Keratinocyte (primary cell): ENCODE results near the gene GALNT9. TPM values are rescaled to one million over a fixed set of nuclear protein-coding genes. Genes with fewer than 3 reads are reported as not detected.

Experiments used
- DNase-seq: peaks from one replicate; pipeline ENCODE4 v3.0.0-alpha.2; 2011; ENCODE audit warnings: low read depth, missing footprints, low spot score
- FAIRE-seq: peaks from 2 replicates; lab custom pipeline; 2011; peaks lifted over from hg19 to GRCh38; lab: Jason Lieb, UNC
- H2AFZ ChIP-seq: 2 replicates; pipeline ENCODE4 v1.6.0; 2012; ENCODE audit warnings: low read length, control low read depth, inconsistent platforms; ENCODE audit not compliant: control insufficient read depth
- H3K27ac ChIP-seq: 2 replicates; pipeline ENCODE4 v1.5.1; 2011; ENCODE audit warnings: low read length; ENCODE audit not compliant: control insufficient read depth, insufficient read depth
- H3K27me3 ChIP-seq: 3 replicates; pipeline ENCODE4 v1.6.0; 2011; ENCODE audit warnings: low read length; ENCODE audit not compliant: control insufficient read depth, insufficient read depth; ENCODE audit errors: extremely low read depth
- H3K36me3 ChIP-seq, 2 experiments: 2 replicates in 1 of 2; 3 replicates in 1 of 2; pipeline ENCODE4 v1.5.1; 2011; ENCODE audit warnings: low read length in 2 of 2, mild to moderate bottlenecking in 1 of 2; ENCODE audit not compliant: control insufficient read depth in 2 of 2, insufficient read depth in 2 of 2; ENCODE audit errors: extremely low read depth in 1 of 2
- H3K4me1 ChIP-seq: 3 replicates; pipeline ENCODE4 v1.5.1; 2011; ENCODE audit warnings: low read length; ENCODE audit not compliant: control insufficient read depth, insufficient read depth; ENCODE audit errors: extremely low read depth
- H3K4me2 ChIP-seq: 3 replicates; pipeline ENCODE4 v1.6.0; 2011; ENCODE audit warnings: low read depth, low read length; ENCODE audit not compliant: control insufficient read depth, insufficient read depth; ENCODE audit errors: extremely low read depth
- H3K4me3 ChIP-seq, 3 experiments: fragments of 200-600 bp in 1 of 3; sonication (generic) in 1 of 3; 2 replicates in 2 of 3; 3 replicates in 1 of 3; pipeline ENCODE4 v1.5.1; 2011 to 2016; ENCODE audit warnings: low read length in 3 of 3, mild to moderate bottlenecking in 3 of 3, control low read depth in 2 of 3, inconsistent platforms in 1 of 3, low read depth in 1 of 3, mixed read lengths in 1 of 3, mixed run types in 1 of 3, moderate library complexity in 1 of 3; ENCODE audit not compliant: control insufficient read depth in 2 of 3, insufficient read depth in 2 of 3; ENCODE audit errors: extremely low read depth in 1 of 3
- H3K79me2 ChIP-seq: 2 replicates; pipeline ENCODE4 v1.6.0; 2012; ENCODE audit warnings: low read length; ENCODE audit not compliant: control insufficient read depth, insufficient read depth
- H3K9ac ChIP-seq: 3 replicates; pipeline ENCODE4 v1.6.0; 2011; ENCODE audit warnings: low read length; ENCODE audit not compliant: control insufficient read depth, insufficient read depth; ENCODE audit errors: extremely low read depth
- H3K9me1 ChIP-seq: 3 replicates; pipeline ENCODE4 v1.6.0; 2011; ENCODE audit warnings: low read length; ENCODE audit not compliant: control insufficient read depth, insufficient read depth; ENCODE audit errors: extremely low read depth
- H3K9me3 ChIP-seq: 2 replicates; pipeline ENCODE4 v1.5.1; 2012; ENCODE audit warnings: low read depth, low read length; ENCODE audit not compliant: control insufficient read depth
- H4K20me1 ChIP-seq: 3 replicates; pipeline ENCODE4 v1.6.0; 2011; ENCODE audit warnings: low read length; ENCODE audit not compliant: control insufficient read depth, insufficient read depth; ENCODE audit errors: extremely low read depth
- EZH2 ChIP-seq: IDR thresholded peaks from one replicate; pipeline ENCODE4 v1.6.1; 2012; ENCODE audit warnings: inconsistent platforms, mild to moderate bottlenecking, low read length, moderate library complexity
- dilution Hi-C: fragments of 300-500 bp; cut with MboI; formaldehyde crosslinking; loops from one replicate; pipeline ENCODE4 v1.7.0; 2020; ENCODE audit warnings: low sequenced_read_pairs; ENCODE audit not compliant: extremely low pct_ligation_motif_present
- polyA plus RNA-seq, 5 experiments: library from polyadenylated mRNA; depleted of rRNA in 3 of 5; stranded (reverse) in 3 of 5; stranded (forward) in 1 of 5; unstranded in 1 of 5; fragments of >200 nt; gene quantifications; 1 replicate in 1 of 5; 2 replicates in 3 of 5; 3 replicates in 1 of 5; pipeline versions ENCODE4 v1.2.1 to v1.2.3, GENCODE V29; 2011 to 2012; ENCODE audit warnings: missing spikeins in 2 of 5, low read depth in 1 of 5, low replicate concordance in 1 of 5
- TF ChIP-seq, protein P1 (sequence below), 3 experiments: IDR thresholded peaks in 1 of 3; conservative IDR thresholded peaks in 1 of 3; optimal IDR thresholded peaks in 1 of 3; 2 replicates in 2 of 3; 3 replicates in 1 of 3; pipeline versions ENCODE3 to v1.5.1; 2011; ENCODE audit warnings: low read length in 3 of 3, mild to moderate bottlenecking in 3 of 3, moderate library complexity in 2 of 3, control low read depth in 1 of 3, inconsistent platforms in 1 of 3; ENCODE audit not compliant: insufficient read depth in 2 of 3; ENCODE audit errors: extremely low read depth in 1 of 3

The GALNT9 gene
- polyA plus RNA-seq, 1 donor (not counting 4 experiments of a cell fraction or from before 2014, with no cell fraction given): not detected

DNA sequence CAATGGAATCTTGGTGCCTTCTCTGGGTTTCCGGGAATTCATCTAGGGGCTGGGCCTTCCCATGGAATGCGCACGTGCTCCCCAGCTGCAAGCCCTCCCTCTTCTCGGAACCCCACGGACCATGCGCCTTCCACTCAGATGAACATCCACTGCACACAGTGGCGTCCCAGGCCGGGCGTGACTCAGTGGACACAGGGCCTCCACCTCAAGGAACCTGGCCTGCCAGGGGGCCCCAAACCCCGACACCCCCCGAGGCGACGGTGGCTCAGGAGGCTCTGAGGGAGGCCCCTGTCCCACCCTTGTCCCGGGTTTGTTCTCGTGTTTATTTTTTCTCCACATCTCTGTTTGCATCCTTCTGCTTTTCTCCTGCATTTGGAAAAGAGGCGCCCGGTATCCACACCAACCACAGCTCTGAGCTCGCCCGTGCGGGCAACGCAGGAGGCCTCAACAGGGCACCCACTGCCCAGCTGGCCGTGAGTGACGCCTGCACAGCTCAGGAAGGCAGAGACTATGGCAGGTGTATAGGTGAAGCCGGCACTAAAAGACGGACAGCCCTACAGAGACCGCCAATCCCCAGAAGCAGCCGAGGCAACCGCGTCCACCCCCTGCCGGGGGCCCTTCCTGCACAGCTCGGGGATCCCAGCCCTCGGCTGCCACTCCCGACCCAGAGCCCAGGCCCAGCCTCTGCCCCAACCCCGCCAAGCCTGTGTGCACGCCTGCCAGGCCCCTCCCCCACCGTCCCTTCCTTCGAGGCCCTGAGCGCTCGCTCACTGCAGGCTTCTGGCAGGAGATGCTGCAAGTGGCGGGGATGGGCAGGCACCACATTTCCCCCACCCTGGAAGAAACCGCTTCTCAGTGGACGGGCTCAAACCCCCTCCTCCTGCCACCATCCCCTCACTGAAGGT is 23.8 kb upstream of the GALNT9 start:
- Histone ChIP-seq H3K4me2 (no peak overlapping the region), H3K9me1 (no peaks in the 10 kb centered on the region), H4K20me1 (no peaks in the 10 kb centered on the region), H3K36me3 (no peaks in the 10 kb centered on the region), H3K27me3 (no peaks in the 10 kb centered on the region), H3K9ac (no peak overlapping the region), H3K4me1 (no peaks in the 10 kb centered on the region), H3K9me3 (peaks cover 13% of the 10 kb centered on the region), H3K4me3 (no peak overlapping the region), H2AFZ (no peak overlapping the region), H3K79me2 (no peaks in the 10 kb centered on the region), H3K27ac (no peak overlapping the region)
- DNase-seq (no peak), FAIRE-seq (no peak)
- dilution Hi-C loops: no loop called here
- TF ChIP-seq EZH2: no peak
- TF ChIP-seq, protein P1, sequence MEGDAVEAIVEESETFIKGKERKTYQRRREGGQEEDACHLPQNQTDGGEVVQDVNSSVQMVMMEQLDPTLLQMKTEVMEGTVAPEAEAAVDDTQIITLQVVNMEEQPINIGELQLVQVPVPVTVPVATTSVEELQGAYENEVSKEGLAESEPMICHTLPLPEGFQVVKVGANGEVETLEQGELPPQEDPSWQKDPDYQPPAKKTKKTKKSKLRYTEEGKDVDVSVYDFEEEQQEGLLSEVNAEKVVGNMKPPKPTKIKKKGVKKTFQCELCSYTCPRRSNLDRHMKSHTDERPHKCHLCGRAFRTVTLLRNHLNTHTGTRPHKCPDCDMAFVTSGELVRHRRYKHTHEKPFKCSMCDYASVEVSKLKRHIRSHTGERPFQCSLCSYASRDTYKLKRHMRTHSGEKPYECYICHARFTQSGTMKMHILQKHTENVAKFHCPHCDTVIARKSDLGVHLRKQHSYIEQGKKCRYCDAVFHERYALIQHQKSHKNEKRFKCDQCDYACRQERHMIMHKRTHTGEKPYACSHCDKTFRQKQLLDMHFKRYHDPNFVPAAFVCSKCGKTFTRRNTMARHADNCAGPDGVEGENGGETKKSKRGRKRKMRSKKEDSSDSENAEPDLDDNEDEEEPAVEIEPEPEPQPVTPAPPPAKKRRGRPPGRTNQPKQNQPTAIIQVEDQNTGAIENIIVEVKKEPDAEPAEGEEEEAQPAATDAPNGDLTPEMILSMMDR (optimal IDR thresholded peaks at IDR 0.05 in 1 of 3, IDR thresholded peaks at IDR 0.05 in 1 of 3, conservative IDR thresholded peaks at IDR 0.05 in 1 of 3; ENCODE audit: extremely low read depth in 1 of 3, insufficient read depth in 2 of 3, low read length in 3 of 3): no peak

DNA sequence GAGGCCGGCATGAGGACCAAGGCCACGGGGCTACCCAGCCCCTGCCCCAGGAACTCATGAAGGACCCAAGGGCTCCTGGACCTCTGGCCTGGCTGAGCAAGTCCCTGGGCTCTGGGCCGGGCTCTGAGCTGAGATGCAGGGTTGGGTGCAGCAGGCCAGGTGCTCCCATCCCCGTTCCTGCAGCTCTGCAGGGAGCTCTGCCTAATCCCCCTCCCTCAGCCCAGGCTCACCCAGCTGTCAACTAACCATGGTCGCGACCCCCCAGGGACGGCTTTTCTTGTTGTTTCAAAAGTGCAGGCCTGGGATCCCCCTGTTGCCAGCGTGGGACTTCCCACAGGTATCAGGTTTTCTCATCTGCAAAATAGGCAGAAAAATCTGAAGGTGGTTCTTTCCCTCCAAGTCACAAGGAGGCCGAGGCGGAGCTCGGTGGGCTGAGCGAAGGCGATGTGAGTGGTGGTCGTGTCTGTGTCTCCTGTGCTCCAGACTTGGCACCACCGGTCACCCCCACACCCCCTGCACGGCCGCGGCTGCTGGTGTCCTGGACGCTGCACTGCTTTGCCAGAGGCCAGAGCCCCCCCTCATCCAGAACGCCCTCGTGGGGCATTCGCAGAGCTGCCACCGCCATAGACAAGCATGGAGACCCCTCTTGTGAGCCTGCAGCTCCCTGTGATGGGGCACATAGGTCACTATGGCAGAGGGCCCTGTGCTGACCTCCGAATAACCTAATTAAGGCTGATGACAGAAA is 22.5 kb upstream of the GALNT9 start:
- FAIRE-seq (no peak), DNase-seq (no peak)
- Histone ChIP-seq H3K27ac (no peak overlapping the region), H3K9ac (no peak overlapping the region), H3K4me1 (no peaks in the 10 kb centered on the region), H3K79me2 (no peaks in the 10 kb centered on the region), H3K27me3 (no peaks in the 10 kb centered on the region), H4K20me1 (no peaks in the 10 kb centered on the region), H3K9me1 (no peaks in the 10 kb centered on the region), H3K4me3 (no peak overlapping the region), H3K36me3 (no peaks in the 10 kb centered on the region), H3K9me3 (peaks cover 9% of the 10 kb centered on the region), H2AFZ (no peak overlapping the region), H3K4me2 (no peak overlapping the region)
- no peak for TF ChIP-seq EZH2
- TF ChIP-seq, protein P1 (optimal IDR thresholded peaks at IDR 0.05 in 1 of 3, IDR thresholded peaks at IDR 0.05 in 1 of 3, conservative IDR thresholded peaks at IDR 0.05 in 1 of 3; ENCODE audit: extremely low read depth in 1 of 3, insufficient read depth in 2 of 3, low read length in 3 of 3): no peak
- dilution Hi-C loops: no loop called here
